Cardiac muscle cell (in vitro differentiated cells and primary cell): ENCODE measurements around the gene SEC14L1. TPM values are rescaled to one million over a fixed set of nuclear protein-coding genes. Genes with fewer than 3 reads are reported as not detected.

Experiments
- DNase-seq, 2 donors: peaks; one replicate each; pipeline versions ENCODE4 v3.0.0 to v3.0.0-alpha.2; 2010 to 2017; ENCODE audit warnings: low read depth in 1 of 2, low spot score in 1 of 2
- H3K27ac ChIP-seq: fragments of 200-600 bp; sonication (generic); 2 replicates; pipeline ENCODE4 v1.5.1; 2016
- H3K27me3 ChIP-seq: fragments of 200-600 bp; sonication (generic); 2 replicates; pipeline ENCODE4 v1.6.0; 2016; ENCODE audit warnings: control low read depth
- H3K36me3 ChIP-seq: fragments of 200-600 bp; sonication (generic); 2 replicates; pipeline ENCODE4 v1.5.1; 2016; ENCODE audit warnings: control low read depth
- H3K4me1 ChIP-seq: fragments of 200-600 bp; sonication (generic); 2 replicates; pipeline ENCODE4 v1.8.1; 2017; ENCODE audit warnings: low read depth, mild to moderate bottlenecking, mixed run types
- H3K4me3 ChIP-seq: fragments of 200-600 bp; sonication (generic); 2 replicates; pipeline ENCODE4 v1.5.1; 2016; ENCODE audit warnings: mild to moderate bottlenecking
- H3K9me3 ChIP-seq: fragments of 200-600 bp; sonication (generic); 2 replicates; pipeline ENCODE4 v1.5.1; 2017; ENCODE audit warnings: low read depth, mild to moderate bottlenecking, control low read depth
- CTCF ChIP-seq: IDR thresholded peaks from 2 replicates; pipeline ENCODE4 v1.5.1; 2012; ENCODE audit warnings: low read depth, mild to moderate bottlenecking, low read length
- polyA plus RNA-seq: library from polyadenylated mRNA; unstranded; fragments of >200 nt; fragmentation: Nextera tagmentation; extraction: Ambion mirVana; gene quantifications from 2 replicates; pipeline ENCODE4 v1.2.1, GENCODE V29; 2016
- total RNA-seq: library from RNA; depleted of rRNA; stranded (reverse); fragments of >200 nt; gene quantifications from 2 replicates; pipeline ENCODE4 v1.2.3, GENCODE V29; 2016

Gene SEC14L1
- total and polyA plus RNA-seq, 2 experiments from 2014 or later, result 25.5 to 30.0 TPM

GRCh38 chr17:77180503-77181357, 40.0 kb downstream of the SEC14L1 start:
- DNase-seq, result no peak
- Histone ChIP-seq H3K4me3 (no peak overlapping the region), H3K4me1 (peaks cover 23% of the 10 kb centered on the region), H3K27me3 (no peaks in the 10 kb centered on the region), H3K27ac (no peak overlapping the region), H3K36me3 (no peaks in the 10 kb centered on the region), H3K9me3 (no peaks in the 10 kb centered on the region)
- TF ChIP-seq CTCF, result no peak

- H3K4me3 ChIP-seq, result no peak overlapping the region
- H3K27ac ChIP-seq, result no peak overlapping the region
- H3K9me3 ChIP-seq, result no peaks in the 10 kb centered on the region
- H3K27me3 ChIP-seq, result no peaks in the 10 kb centered on the region
- no peaks in the 10 kb centered on the region for H3K36me3 ChIP-seq
- no peak for TF ChIP-seq CTCF
- no peak for DNase-seq
- H3K4me1 ChIP-seq, result peaks cover 31% of the 10 kb centered on the region
These were observed 41.7 kb downstream of the SEC14L1 start for GRCh38 chr17:77182205-77183172.

- no peaks in the 10 kb centered on the region for H3K36me3 ChIP-seq
- no peak for TF ChIP-seq CTCF
- H3K27ac ChIP-seq, result peak overlapping the region; percentile 26
- peaks cover 22% of the 10 kb centered on the region for H3K4me1 ChIP-seq
- DNase-seq, result peak in 1 of 2 donors; percentile 39
- H3K27me3 ChIP-seq, result no peaks in the 10 kb centered on the region
- H3K4me3 ChIP-seq, result no peak overlapping the region
- H3K9me3 ChIP-seq, result no peaks in the 10 kb centered on the region
These were observed 43.7 kb downstream of the SEC14L1 start for GRCh38 chr17:77184474-77184873.

- H3K4me1 ChIP-seq, result peaks cover 22% of the 10 kb centered on the region
- H3K4me3 ChIP-seq, result no peak overlapping the region
- no peaks in the 10 kb centered on the region for H3K36me3 ChIP-seq
- DNase-seq, result peak in 1 of 2 donors; percentile 48
- H3K27ac ChIP-seq, result peak overlapping the region; percentile 26
- no peaks in the 10 kb centered on the region for H3K9me3 ChIP-seq
- H3K27me3 ChIP-seq, result no peaks in the 10 kb centered on the region
- no peak for TF ChIP-seq CTCF
These were observed 44.4 kb downstream of the SEC14L1 start for GRCh38 chr17:77185137-77185536.

- H3K27ac ChIP-seq, result peak overlapping the region; percentile 60
- peaks cover 22% of the 10 kb centered on the region for H3K4me1 ChIP-seq
- no peaks in the 10 kb centered on the region for H3K36me3 ChIP-seq
- TF ChIP-seq CTCF, result no peak
- no peak for DNase-seq
- no peaks in the 10 kb centered on the region for H3K27me3 ChIP-seq
- no peaks in the 10 kb centered on the region for H3K9me3 ChIP-seq
- H3K4me3 ChIP-seq, result no peak overlapping the region
These were observed 45.4 kb downstream of the SEC14L1 start for GRCh38 chr17:77186141-77186604.
